T-cell (primary cell): ENCODE results near the gene ARHGAP6. TPM values are rescaled to one million over a fixed set of nuclear protein-coding genes. Genes with fewer than 3 reads are reported as not detected.

Experiments used
- ATAC-seq, 4 experiments: fragments of 200-7000 bp in 3 of 4; fragments of 150-1000 bp in 1 of 4; cut with Tn5 transposase; replicated peaks in 1 of 4; 1 replicate in 3 of 4; 2 replicates in 1 of 4; pipeline ENCODE4 v1.10.0; 2021; ENCODE audit warnings: moderate library complexity in 3 of 4, mild to moderate bottlenecking in 2 of 4, moderate number of reproducible peaks in 1 of 4
- CTCF ChIA-PET, 2 donors: fragments of 300-600 bp; sonication (Branson Sonifier 250); formaldehyde crosslinking; loops; one replicate each; lab custom pipeline; 2022; ENCODE audit warnings: antibody characterized with exemption in 2 of 2; lab: Charles Lee
- POLR2A ChIA-PET, 2 donors: fragments of 300-600 bp; sonication (Branson Sonifier 250); formaldehyde crosslinking; loops; one replicate each; lab custom pipeline; 2022; ENCODE audit warnings: antibody characterized with exemption in 2 of 2; lab: Charles Lee
- DNase-seq, 35 experiments: peaks; one replicate each; pipeline versions ENCODE4 v3.0.0 to v3.0.0-alpha.2; 2013 to 2023
- H3K27ac ChIP-seq: one replicate; pipeline ENCODE4 v1.5.1; 2013; ENCODE audit warnings: low read length
- H3K27me3 ChIP-seq, 2 experiments: replicated peaks in 1 of 2; 1 replicate in 1 of 2; 2 replicates in 1 of 2; pipeline versions ENCODE4 v1.6.1 to v1.7.0; 2013; ENCODE audit warnings: low read length in 1 of 2, mixed read lengths in 1 of 2; ENCODE audit not compliant: control insufficient read depth in 2 of 2, insufficient read depth in 2 of 2; ENCODE audit errors: extremely low read depth in 1 of 2
- H3K36me3 ChIP-seq, 2 donors: 1 replicate in 1 of 2; 2 replicates in 1 of 2; pipeline versions ENCODE4 v1.6.1 to v1.7.0; 2013; ENCODE audit warnings: low read length in 1 of 2; ENCODE audit not compliant: control insufficient read depth in 2 of 2, insufficient read depth in 1 of 2; ENCODE audit errors: extremely low read depth in 1 of 2
- H3K4me1 ChIP-seq, 2 experiments: 1 replicate in 1 of 2; 2 replicates in 1 of 2; pipeline versions ENCODE4 v1.6.1 to v1.7.0; 2013; ENCODE audit warnings: low read length in 2 of 2, mixed read lengths in 1 of 2; ENCODE audit not compliant: insufficient read depth in 2 of 2, control insufficient read depth in 1 of 2; ENCODE audit errors: extremely low read depth in 1 of 2
- H3K4me3 ChIP-seq, 2 donors: 1 replicate in 1 of 2; 2 replicates in 1 of 2; pipeline versions ENCODE4 v1.5.1 to v1.7.0; 2013; ENCODE audit warnings: mild to moderate bottlenecking in 2 of 2, low read length in 1 of 2, moderate library complexity in 1 of 2; ENCODE audit not compliant: control insufficient read depth in 1 of 2; ENCODE audit errors: extremely low read depth in 1 of 2
- H3K9me3 ChIP-seq: 2 replicates; pipeline ENCODE4 v1.7.0; 2013
- H3K27ac Mint-ChIP-seq, 2 donors: one replicate each; pipeline ENCODE4 v1.8.0; 2020 to 2021; ENCODE audit warnings: mild to moderate bottlenecking in 2 of 2, mixed read lengths in 2 of 2
- H3K27me3 Mint-ChIP-seq, 2 donors: one replicate each; pipeline ENCODE4 v1.8.0; 2021 to 2022; ENCODE audit warnings: mixed read lengths in 2 of 2
- H3K36me3 Mint-ChIP-seq: one replicate; pipeline ENCODE4 v1.8.0; 2021; ENCODE audit warnings: mixed read lengths
- H3K4me1 Mint-ChIP-seq, 3 donors: one replicate each; pipeline ENCODE4 v1.8.0; 2020 to 2022; ENCODE audit warnings: mixed read lengths in 3 of 3, mild to moderate bottlenecking in 1 of 3
- H3K4me3 Mint-ChIP-seq, 3 donors: one replicate each; pipeline ENCODE4 v1.8.0; 2020 to 2022; ENCODE audit warnings: mild to moderate bottlenecking in 3 of 3, mixed read lengths in 3 of 3, moderate library complexity in 3 of 3
- H3K9me3 Mint-ChIP-seq, 3 donors: one replicate each; pipeline ENCODE4 v1.8.0; 2020 to 2022; ENCODE audit warnings: mixed read lengths in 3 of 3
- WGBS: methylation state at CpG from one replicate; pipeline ENCODE4 v1.1.5; 2013; ENCODE audit warnings: missing lambda C conversion rate; ENCODE audit not compliant: insufficient coverage; 5-methylcytosine and 5-hydroxymethylcytosine counted together
- total RNA-seq, 35 experiments: library from RNA in 6 of 35; stranded (reverse) in 6 of 35; fragments of 120-200 nt in 1 of 35; gene quantifications; one replicate each; pipeline versions ENCODE4 v1.2.1 to v1.2.4 and lab custom pipeline; 2013 to 2026

ARHGAP6 gene
- total RNA-seq, 5 donors from 2014 or later (not counting 1 experiment from before 2014, with no cell fraction given): 0.09 to 0.13 (median 0.12) TPM; not detected in 2

GRCh38 chrX:11408109-11408405, 257.7 kb downstream of the ARHGAP6 start:
- no peaks in the 10 kb centered on the region for H3K9me3 ChIP-seq
- no peaks in the 10 kb centered on the region for H3K4me1 ChIP-seq
- H3K27me3 ChIP-seq: no peaks in the 10 kb centered on the region
- Mint-ChIP-seq H3K27ac (no peak overlapping the region), H3K4me1 (no peaks in the 10 kb centered on the region), H3K27me3 (peaks cover 0 to 3% of the 10 kb centered on the region in 2 donors), H3K36me3 (no peaks in the 10 kb centered on the region), H3K9me3 (no peaks in the 10 kb centered on the region), H3K4me3 (no peak overlapping the region)
- no peak overlapping the region for H3K4me3 ChIP-seq
- ATAC-seq (no peak), DNase-seq (no peak)
- no peaks in the 10 kb centered on the region for H3K36me3 ChIP-seq
- ChIA-PET CTCF (no interaction called here), POLR2A (no interaction called here)
- WGBS: no CpG with 5 or more reads among the region's 5 CpGs
- no peak overlapping the region for H3K27ac ChIP-seq

- H3K27ac Mint-ChIP-seq: no peak overlapping the region
- H3K9me3 Mint-ChIP-seq: no peaks in the 10 kb centered on the region
- no peak for ATAC-seq
- no peak overlapping the region for H3K27ac ChIP-seq
- H3K36me3 ChIP-seq: no peaks in the 10 kb centered on the region
- no peaks in the 10 kb centered on the region for H3K4me1 Mint-ChIP-seq
- no peak overlapping the region for H3K4me3 Mint-ChIP-seq
- ChIA-PET CTCF (no interaction called here), POLR2A (no interaction called here)
- H3K4me3 ChIP-seq: no peak overlapping the region
- no peaks in the 10 kb centered on the region for H3K36me3 Mint-ChIP-seq
- no peaks in the 10 kb centered on the region for H3K4me1 ChIP-seq
- no CpG with 5 or more reads among the region's 2 CpGs for WGBS
- peaks cover 0 to 3% of the 10 kb centered on the region in 2 donors for H3K27me3 Mint-ChIP-seq
- no peaks in the 10 kb centered on the region for H3K9me3 ChIP-seq
- DNase-seq: no peak
- H3K27me3 ChIP-seq: no peaks in the 10 kb centered on the region
Observed at GRCh38 chrX:11407331-11408108, 258.2 kb downstream of the ARHGAP6 start.

DNA sequence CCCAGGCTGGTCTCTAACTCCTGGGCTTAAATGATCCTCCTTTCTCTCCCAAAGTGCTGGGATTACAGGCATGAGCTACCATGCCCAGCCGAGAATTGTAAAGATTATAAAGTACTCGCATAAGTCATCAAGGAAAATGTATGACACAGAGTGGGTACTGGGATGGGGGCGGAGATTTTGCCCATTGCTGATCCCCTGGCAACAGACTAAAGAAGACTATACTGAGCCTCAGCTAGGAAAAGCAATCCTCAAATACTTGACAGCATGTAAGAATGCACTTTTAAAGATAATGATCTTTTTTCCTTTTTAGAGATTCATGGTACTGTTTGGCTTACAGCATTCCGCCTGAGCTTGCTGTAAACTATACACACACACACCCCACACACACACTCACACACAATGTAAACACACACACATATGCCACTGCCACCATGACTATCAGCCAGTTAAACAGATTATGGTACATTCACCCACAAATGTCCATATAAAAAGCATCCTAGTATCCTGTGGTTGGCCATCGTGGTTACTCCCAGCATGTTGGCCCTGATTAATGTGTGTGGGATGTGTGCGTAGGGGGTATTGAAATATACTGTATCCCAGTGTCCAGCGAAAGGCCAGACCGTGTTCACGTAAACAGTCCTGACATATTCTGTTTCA, 259.5 kb downstream of the ARHGAP6 start:
- H3K36me3 ChIP-seq: no peaks in the 10 kb centered on the region
- H3K4me3 Mint-ChIP-seq: no peak overlapping the region
- H3K27me3 Mint-ChIP-seq: peaks cover 0 to 3% of the 10 kb centered on the region in 2 donors
- H3K4me1 Mint-ChIP-seq: no peaks in the 10 kb centered on the region
- WGBS: 60% methylated on average over 1 of the region's 9 CpGs
- H3K4me3 ChIP-seq: no peak overlapping the region
- no peak overlapping the region for H3K27ac ChIP-seq
- H3K4me1 ChIP-seq: no peaks in the 10 kb centered on the region
- DNase-seq (no peak), ATAC-seq (no peak)
- POLR2A ChIA-PET: no interaction called here
- no peaks in the 10 kb centered on the region for H3K9me3 ChIP-seq
- H3K9me3 Mint-ChIP-seq: no peaks in the 10 kb centered on the region
- H3K36me3 Mint-ChIP-seq: no peaks in the 10 kb centered on the region
- H3K27ac Mint-ChIP-seq: no peak overlapping the region
- H3K27me3 ChIP-seq: no peaks in the 10 kb centered on the region
- CTCF ChIA-PET: no interaction called here

- no peak for ATAC-seq
- Histone ChIP-seq H3K36me3 (no peaks in the 10 kb centered on the region), H3K4me3 (no peak overlapping the region), H3K9me3 (no peaks in the 10 kb centered on the region), H3K4me1 (no peaks in the 10 kb centered on the region), H3K27me3 (no peaks in the 10 kb centered on the region), H3K27ac (no peak overlapping the region)
- Mint-ChIP-seq H3K4me3 (no peak overlapping the region), H3K27me3 (peaks cover 0 to 6% of the 10 kb centered on the region in 2 donors), H3K36me3 (no peaks in the 10 kb centered on the region), H3K4me1 (no peaks in the 10 kb centered on the region), H3K27ac (no peak overlapping the region), H3K9me3 (no peaks in the 10 kb centered on the region)
- DNase-seq: no peak
- WGBS: no CpG with 5 or more reads among the region's 3 CpGs
- CTCF ChIA-PET: no interaction called here
- POLR2A ChIA-PET: no interaction called here
Observed at GRCh38 chrX:11403631-11404030, 262.1 kb downstream of the ARHGAP6 start.

- no peaks in the 10 kb centered on the region for H3K4me1 Mint-ChIP-seq
- ChIA-PET CTCF (no interaction called here), POLR2A (no interaction called here)
- DNase-seq (no peak), ATAC-seq (no peak)
- no peaks in the 10 kb centered on the region for H3K27me3 ChIP-seq
- peaks cover 0 to 6% of the 10 kb centered on the region in 2 donors for H3K27me3 Mint-ChIP-seq
- no peaks in the 10 kb centered on the region for H3K4me1 ChIP-seq
- no peaks in the 10 kb centered on the region for H3K9me3 ChIP-seq
- no peak overlapping the region for H3K4me3 Mint-ChIP-seq
- H3K36me3 Mint-ChIP-seq: no peaks in the 10 kb centered on the region
- H3K27ac Mint-ChIP-seq: no peak overlapping the region
- H3K27ac ChIP-seq: no peak overlapping the region
- no peak overlapping the region for H3K4me3 ChIP-seq
- H3K9me3 Mint-ChIP-seq: no peaks in the 10 kb centered on the region
- no CpG with 5 or more reads among the region's 2 CpGs for WGBS
- no peaks in the 10 kb centered on the region for H3K36me3 ChIP-seq
Observed at GRCh38 chrX:11401966-11402365, 263.8 kb downstream of the ARHGAP6 start.

GRCh38 chrX:11399489-11400094, 266.1 kb downstream of the ARHGAP6 start:
- Histone ChIP-seq H3K9me3 (no peaks in the 10 kb centered on the region), H3K27ac (no peak overlapping the region), H3K4me1 (no peaks in the 10 kb centered on the region), H3K4me3 (no peak overlapping the region), H3K36me3 (no peaks in the 10 kb centered on the region), H3K27me3 (no peaks in the 10 kb centered on the region)
- ATAC-seq (no peak), DNase-seq (no peak)
- Mint-ChIP-seq H3K27ac (no peak overlapping the region), H3K4me1 (no peaks in the 10 kb centered on the region), H3K4me3 (no peak overlapping the region), H3K27me3 (peaks cover 0 to 6% of the 10 kb centered on the region in 2 donors), H3K36me3 (no peaks in the 10 kb centered on the region), H3K9me3 (no peaks in the 10 kb centered on the region)
- ChIA-PET POLR2A (no interaction called here), CTCF (no interaction called here)
- no CpG with 5 or more reads among the region's 2 CpGs for WGBS
